GM21381 (cell line): ENCODE data around the gene SGPP1.
A peak's percentile ranks its signal among the peaks of the same experiment; 100 is the strongest.
"Not testable (repeated sequence)": the region's sequence is repeated elsewhere in the genome, so short reads cannot be mapped to it uniquely, and the experiment has no call there.

ENCODE experiments used
- ATAC-seq: cut with Tn5 transposase; IDR thresholded peaks from one replicate; pipeline ENCODE4 v1.9.1; 2021; ENCODE audit warnings: mild to moderate bottlenecking, moderate library complexity; ENCODE audit not compliant: unreplicated experiment

SGPP1 gene

DNA sequence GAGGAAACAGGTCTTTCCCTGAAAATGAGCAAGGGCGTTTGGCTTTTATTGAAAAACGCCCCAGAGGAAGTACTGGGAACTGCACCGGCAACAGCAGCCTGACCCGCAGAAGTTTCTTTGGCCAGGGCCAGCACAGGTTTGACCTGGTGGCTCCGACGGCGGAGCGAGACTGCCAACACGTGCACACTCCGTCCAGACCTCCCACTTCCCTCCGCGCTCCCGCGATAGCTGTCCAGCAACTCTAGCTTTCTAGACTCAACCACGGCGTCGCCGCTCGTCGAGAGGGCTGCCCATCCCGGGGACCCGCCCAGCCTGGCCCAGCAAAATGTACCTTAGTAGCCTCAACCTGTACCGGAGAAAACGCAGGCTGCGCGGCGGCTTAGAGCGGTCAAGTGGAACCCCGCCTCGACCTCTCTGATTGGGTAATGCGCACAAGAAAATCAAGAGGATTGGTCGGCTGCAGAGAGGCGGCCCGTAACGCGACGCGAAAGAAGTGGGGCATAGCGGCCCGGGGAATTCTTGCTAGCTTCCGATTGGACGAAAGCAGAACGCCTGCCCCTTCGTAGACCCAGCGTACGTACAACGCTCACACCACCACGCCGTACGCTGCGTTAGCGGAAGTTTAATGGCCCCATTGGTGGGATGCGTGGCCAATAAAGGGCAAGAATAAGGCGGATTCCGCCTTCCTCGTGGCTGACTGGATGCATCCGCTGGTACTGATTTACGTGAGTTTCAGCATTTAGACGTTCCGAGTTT is 86.2 kb downstream of the SGPP1 start, which contains the start of gene WDR89:
WDR89 (minus strand) TSS at position 399 of the 756 bp plus-strand sequence. CDS start 41,929 bp downstream, outside the sequence.
- peak; percentile 82 for ATAC-seq

- no peak for ATAC-seq
These were observed 89.4 kb downstream of the SGPP1 start for GRCh38 chr14:63638493-63638892.

DNA sequence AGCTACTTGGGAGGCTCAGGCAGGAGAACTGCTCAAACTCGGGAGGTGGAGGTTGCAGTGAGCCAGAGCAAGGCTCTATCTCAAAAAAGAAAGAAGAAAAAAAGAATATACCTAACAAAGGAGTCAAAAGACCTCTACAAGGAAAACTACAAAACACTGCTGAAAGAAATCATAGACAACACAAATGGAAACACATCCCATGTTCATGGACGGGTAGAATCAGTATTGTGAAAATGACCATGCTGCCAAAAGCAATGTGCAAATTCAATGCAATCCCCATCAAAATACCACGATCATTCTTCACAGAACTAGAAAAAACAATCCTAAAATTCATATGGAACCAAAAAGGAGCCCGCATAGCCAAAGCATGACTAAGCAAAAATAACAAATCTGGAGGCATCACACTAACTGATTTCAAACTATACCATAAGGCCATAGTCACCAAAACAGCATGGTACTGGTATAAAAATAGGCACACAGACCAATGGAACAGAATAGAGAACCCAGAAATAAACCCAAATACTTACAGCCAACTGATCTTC is 91.7 kb downstream of the SGPP1 start:
- not testable (repeated sequence) for ATAC-seq
